Pancreas (tissue), 10 donors: ENCODE measurements around the gene SAMD1. TPM values are rescaled to one million over a fixed set of nuclear protein-coding genes. Genes with fewer than 3 reads are reported as not detected.

Experiments used
- ATAC-seq, 4 donors: fragments of 200-7000 bp; cut with Tn5 transposase; one replicate each; pipeline versions ENCODE4 v1.8.0 to v1.9.1; 2020; ENCODE audit warnings: mild to moderate bottlenecking in 4 of 4, moderate library complexity in 4 of 4
- DNase-seq, 6 donors: peaks; one replicate each; pipeline ENCODE4 v3.0.0-alpha.2; 2020
- FAIRE-seq: peaks from 2 replicates; lab custom pipeline; 2012; peaks lifted over from hg19 to GRCh38; lab: Jason Lieb, UNC
- H3K27ac ChIP-seq, 4 donors: fragments of 200-600 bp; sonication (generic); 1 replicate in 3 of 4; 2 replicates in 1 of 4; pipeline versions ENCODE4 v1.5.0 to v1.8.0; 2020
- H3K27me3 ChIP-seq, 4 donors: fragments of 200-600 bp; one replicate each; pipeline ENCODE4 v1.8.0; 2021
- H3K36me3 ChIP-seq, 3 donors: fragments of 200-600 bp; sonication (generic) in 1 of 3; one replicate each; pipeline versions ENCODE4 v1.5.0 to v1.8.0; 2020 to 2021
- H3K4me1 ChIP-seq, 3 donors: fragments of 200-600 bp; one replicate each; pipeline ENCODE4 v1.8.0; 2021
- H3K4me3 ChIP-seq, 4 donors: fragments of 200-600 bp; sonication (generic) in 2 of 4; one replicate each; pipeline versions ENCODE4 v1.5.0 to v1.8.0; 2020 to 2021
- H3K9me3 ChIP-seq, 4 donors: fragments of 200-600 bp; one replicate each; pipeline ENCODE4 v1.8.0; 2021
- WGBS, 2 donors: extraction: QIAGEN DNeasy Blood & Tissue Kit; methylation state at CpG; one replicate each; pipeline ENCODE4 v1.1.7; 2013; 5-methylcytosine and 5-hydroxymethylcytosine counted together
- intact Hi-C, 3 donors: fragments of 100-400 bp; cut with DNase I; formaldehyde crosslinking; loops; one replicate each; pipeline versions ENCODE4 v1.11.1 to v1.14.2; 2022
- polyA plus RNA-seq, 2 donors: library from polyadenylated mRNA; stranded (reverse); fragments of 200-250 nt; gene quantifications; one replicate each; pipeline ENCODE4 v1.2.3, GENCODE V29; 2013
- total RNA-seq, 6 donors: library from RNA; stranded (reverse); fragmentation: NEBNext Ultra II Directional in 4 of 6; extraction: Animal tissue kit (Norgen Biotek cat#: 25700) in 4 of 6; gene quantifications; one replicate each; pipeline versions ENCODE4 v1.2.1 to v1.2.4, GENCODE V29; 2021 to 2023
- TF ChIP-seq, protein P1 (sequence below), 4 donors: fragments of 200-600 bp; sonication (generic) in 3 of 4; IDR thresholded peaks; one replicate each; pipeline versions ENCODE4 v1.5.0 to v1.8.0; 2021; ENCODE audit warnings: antibody characterized with exemption in 4 of 4
- donor health status: healthy with polysubstance abuse.
- donor health status: DM: no; HTN: no; CAD: no; lungs with moderate emphysema.
- donor health status: DM: no; HTN: no; CAD: no.
- donor health status: control.
- donor health status: control.
- donor health status: Bipolar disorder and iron deficiency.
- donor health status: DM: yes; HTN: yes; CAD: no.
- donor health status: DM: no; HTN: no; CAD: no.
- donor health status: DM: no; HTN: no; CAD: no.
- donor health status: DM: yes; HTN: yes; CAD: no.

Gene SAMD1
- total and polyA plus RNA-seq, 8 donors, result 7.9 to 24.3 (median 16.9) TPM

GRCh38 chr19:14091813-14092462 lies 1.4 kb upstream of the SAMD1 start:
- intact Hi-C loops, result no loop called here
- TF ChIP-seq, protein P1, sequence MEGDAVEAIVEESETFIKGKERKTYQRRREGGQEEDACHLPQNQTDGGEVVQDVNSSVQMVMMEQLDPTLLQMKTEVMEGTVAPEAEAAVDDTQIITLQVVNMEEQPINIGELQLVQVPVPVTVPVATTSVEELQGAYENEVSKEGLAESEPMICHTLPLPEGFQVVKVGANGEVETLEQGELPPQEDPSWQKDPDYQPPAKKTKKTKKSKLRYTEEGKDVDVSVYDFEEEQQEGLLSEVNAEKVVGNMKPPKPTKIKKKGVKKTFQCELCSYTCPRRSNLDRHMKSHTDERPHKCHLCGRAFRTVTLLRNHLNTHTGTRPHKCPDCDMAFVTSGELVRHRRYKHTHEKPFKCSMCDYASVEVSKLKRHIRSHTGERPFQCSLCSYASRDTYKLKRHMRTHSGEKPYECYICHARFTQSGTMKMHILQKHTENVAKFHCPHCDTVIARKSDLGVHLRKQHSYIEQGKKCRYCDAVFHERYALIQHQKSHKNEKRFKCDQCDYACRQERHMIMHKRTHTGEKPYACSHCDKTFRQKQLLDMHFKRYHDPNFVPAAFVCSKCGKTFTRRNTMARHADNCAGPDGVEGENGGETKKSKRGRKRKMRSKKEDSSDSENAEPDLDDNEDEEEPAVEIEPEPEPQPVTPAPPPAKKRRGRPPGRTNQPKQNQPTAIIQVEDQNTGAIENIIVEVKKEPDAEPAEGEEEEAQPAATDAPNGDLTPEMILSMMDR (IDR thresholded peaks at IDR 0.05), result no peak
- Histone ChIP-seq H3K4me1 (peaks cover 0 to 3% (median 0%) of the 10 kb centered on the region in 3 donors), H3K4me3 (peak overlapping the region; percentile 66 to 90 (median 81)), H3K27ac (peak overlapping the region in 2 of 4 donors; percentile 91 to 94), H3K36me3 (no peaks in the 10 kb centered on the region), H3K27me3 (no peaks in the 10 kb centered on the region), H3K9me3 (no peaks in the 10 kb centered on the region)
- WGBS, 2 donors, result 25 to 28% methylated on average over 15 of the region's 15 CpGs
- ATAC-seq, result peak in 1 of 4 donors; percentile 3
- FAIRE-seq, result no peak
- DNase-seq, result peak in 2 of 6 donors; percentile 29 to 57

DNA sequence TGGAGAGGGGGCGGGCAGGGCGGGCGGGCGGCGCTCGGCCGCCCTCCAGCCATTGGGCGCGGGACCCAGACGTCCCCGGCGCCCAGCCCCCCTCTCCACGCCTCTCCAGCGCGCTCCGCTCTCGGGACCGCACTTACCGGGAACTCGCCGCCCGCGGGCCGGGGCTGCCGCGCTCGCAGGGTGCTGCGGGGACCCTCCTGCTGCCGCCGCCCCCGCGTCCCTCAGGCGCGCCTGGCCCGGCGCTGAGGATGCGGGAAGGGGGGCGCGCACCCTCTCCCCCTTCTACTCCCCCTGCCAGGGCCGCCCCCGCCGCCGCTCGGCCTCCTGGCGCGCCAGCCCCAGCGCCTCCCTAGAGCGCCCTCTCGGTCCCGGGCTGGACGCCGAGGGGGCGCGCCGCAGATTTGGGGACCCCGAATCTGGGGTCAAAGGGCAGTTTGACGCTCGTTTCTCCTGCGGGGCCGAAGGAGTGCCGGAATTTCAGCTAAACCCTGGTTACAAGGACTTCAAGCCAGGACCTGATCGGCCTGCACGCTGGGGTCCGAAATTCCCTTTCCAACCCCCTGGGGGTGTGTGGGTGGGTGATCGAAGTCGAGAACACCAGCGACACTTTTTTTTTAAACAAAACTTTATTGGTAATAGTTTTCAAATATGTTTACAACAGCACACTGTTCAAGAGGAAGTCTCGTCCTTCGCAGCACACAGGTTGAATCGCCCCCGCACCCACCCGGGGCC lies 696 bp upstream of the SAMD1 start:
- Histone ChIP-seq H3K4me3 (peak overlapping the region; percentile 66 to 90 (median 81)), H3K27ac (peak overlapping the region; percentile 64 to 94 (median 80)), H3K36me3 (no peaks in the 10 kb centered on the region), H3K27me3 (no peaks in the 10 kb centered on the region), H3K9me3 (no peaks in the 10 kb centered on the region), H3K4me1 (peaks cover 0 to 3% (median 0%) of the 10 kb centered on the region in 3 donors)
- 0% methylated on average over 33 to 71 of the region's 72 CpGs for WGBS, 2 donors
- peak; percentile 84 to 87 (median 85) for ATAC-seq
- intact Hi-C loops, result no loop called here
- DNase-seq, result peak; percentile 80 to 92 (median 86)
- TF ChIP-seq, protein P1 (IDR thresholded peaks at IDR 0.05), result no peak
- FAIRE-seq, result no peak

GRCh38 chr19:14089662-14090508 lies 666 bp downstream of the SAMD1 start:
- intact Hi-C loops, result no loop called here
- Histone ChIP-seq H3K4me3 (peak overlapping the region; percentile 7 to 90 (median 72)), H3K27ac (peak overlapping the region in 3 of 4 donors; percentile 33 to 94 (median 91)), H3K27me3 (no peaks in the 10 kb centered on the region), H3K4me1 (peaks cover 0 to 3% (median 0%) of the 10 kb centered on the region in 3 donors), H3K9me3 (no peaks in the 10 kb centered on the region), H3K36me3 (no peaks in the 10 kb centered on the region)
- TF ChIP-seq, protein P1 (IDR thresholded peaks at IDR 0.05), result no peak
- ATAC-seq (peak in 3 of 4 donors; percentile 5 to 15 (median 8)), DNase-seq (peak in 5 of 6 donors; percentile 45 to 87 (median 68)), FAIRE-seq (no peak)
- WGBS, 2 donors, result 0 to 1% methylated on average over 75 to 141 of the region's 142 CpGs

- no peak for ATAC-seq
- peak overlapping the region; percentile 7 to 90 (median 56) for H3K4me3 ChIP-seq
These were observed 1.2 kb downstream of the SAMD1 start for GRCh38 chr19:14089412-14089661.

More at GRCh38 chr19:14089412-14089661, 1.2 kb downstream of the SAMD1 start:
- no peaks in the 10 kb centered on the region for H3K36me3 ChIP-seq
- WGBS, 2 donors, result 17 to 19% methylated on average over 16 of the region's 16 CpGs
- no peak for FAIRE-seq
- TF ChIP-seq, protein P1 (IDR thresholded peaks at IDR 0.05), result no peak
- no peak for DNase-seq
- no peaks in the 10 kb centered on the region for H3K9me3 ChIP-seq
- H3K4me1 ChIP-seq, result peaks cover 0 to 3% (median 0%) of the 10 kb centered on the region in 3 donors
- H3K27ac ChIP-seq, result peak overlapping the region in 1 of 4 donors; percentile 10
- intact Hi-C loops, result no loop called here
- H3K27me3 ChIP-seq, result no peaks in the 10 kb centered on the region
